ENCODE data around the gene AP2B1. TPM values are rescaled to one million over a fixed set of nuclear protein-coding genes. Genes with fewer than 3 reads are reported as not detected.
A peak's percentile ranks its signal among the peaks of the same experiment; 100 is the strongest.

The AP2B1 gene
- total RNA-seq, 1 donor from 2014 or later: 119 TPM

- ATAC-seq (no peak), DNase-seq (no peak)
- intact Hi-C loops (cut with micrococcal nuclease): no loop called here
Observed at GRCh38 chr17:35752471-35752870, 165.3 kb downstream of the AP2B1 start.

GRCh38 chr17:35752945-35753764 is 166.0 kb downstream of the AP2B1 start, which contains the start of gene GAS2L2:
TSS of gene GAS2L2 (minus strand) at chr17:35753239. CDS start at chr17:35752850, 389 bp downstream.
- ATAC-seq: peak; percentile 49

DNA sequence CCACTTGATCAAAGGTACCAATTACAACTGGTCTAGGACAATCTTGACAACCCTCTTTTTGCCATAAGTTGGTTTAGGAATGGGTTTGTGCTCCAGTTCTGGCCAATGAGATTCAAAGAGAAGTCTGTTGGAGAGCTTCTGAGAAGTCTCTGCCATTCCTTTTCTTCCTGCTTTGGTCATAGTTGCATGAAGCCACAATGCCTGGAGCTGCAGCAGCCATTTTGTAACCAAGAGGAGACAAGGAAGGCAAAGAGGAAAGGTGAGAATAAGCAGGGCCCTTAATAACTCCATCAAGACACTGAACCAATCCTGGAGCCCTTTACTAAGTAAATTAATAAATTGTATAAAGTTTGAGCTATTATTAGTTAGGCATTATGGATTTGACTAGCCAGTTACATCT is 170.1 kb downstream of the AP2B1 start:
- DNase-seq: no peak
- ATAC-seq: no peak
- intact Hi-C loops (cut with micrococcal nuclease): no loop called here

More at GRCh38 chr17:35752945-35753764, 166.0 kb downstream of the AP2B1 start, which contains the start of gene GAS2L2:
- intact Hi-C loops (cut with micrococcal nuclease): no loop called here
- no peak for DNase-seq

- no peak for ATAC-seq
- intact Hi-C loops (cut with micrococcal nuclease): no loop called here
Observed at GRCh38 chr17:35760587-35760986, 173.5 kb downstream of the AP2B1 start, which contains the start of gene C17orf50. TSS of gene C17orf50 (plus strand) at chr17:35760887. CDS start at chr17:35760942, 55 bp downstream.

DNA sequence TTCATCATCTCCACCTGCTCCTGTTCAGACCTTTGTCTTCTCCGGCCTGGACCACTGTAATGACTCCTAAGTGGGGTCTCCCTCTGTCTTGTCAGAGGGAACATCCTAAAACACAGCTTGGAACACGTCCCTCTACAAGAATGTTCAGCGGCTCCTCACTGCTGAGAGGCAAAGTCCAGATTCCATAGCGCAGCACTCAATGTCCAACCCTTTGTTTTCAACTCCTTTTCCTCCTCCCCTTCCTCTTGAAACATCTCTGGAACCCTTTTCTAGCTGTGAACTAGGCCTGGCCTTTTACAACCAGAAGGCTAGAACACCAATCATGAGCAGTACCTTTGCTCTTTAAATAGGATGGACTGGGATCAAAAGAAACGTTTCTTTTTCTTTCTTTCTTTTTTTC is 174.5 kb downstream of the AP2B1 start:
- DNase-seq (no peak), ATAC-seq (no peak)
- intact Hi-C loops (cut with micrococcal nuclease): no loop called here

More at GRCh38 chr17:35760587-35760986, 173.5 kb downstream of the AP2B1 start, which contains the start of gene C17orf50:
- DNase-seq: no peak

- ATAC-seq (no peak), DNase-seq (no peak)
- intact Hi-C loops (cut with micrococcal nuclease): no loop called here
Observed at GRCh38 chr17:35763767-35764122, 176.6 kb downstream of the AP2B1 start.

DNA sequence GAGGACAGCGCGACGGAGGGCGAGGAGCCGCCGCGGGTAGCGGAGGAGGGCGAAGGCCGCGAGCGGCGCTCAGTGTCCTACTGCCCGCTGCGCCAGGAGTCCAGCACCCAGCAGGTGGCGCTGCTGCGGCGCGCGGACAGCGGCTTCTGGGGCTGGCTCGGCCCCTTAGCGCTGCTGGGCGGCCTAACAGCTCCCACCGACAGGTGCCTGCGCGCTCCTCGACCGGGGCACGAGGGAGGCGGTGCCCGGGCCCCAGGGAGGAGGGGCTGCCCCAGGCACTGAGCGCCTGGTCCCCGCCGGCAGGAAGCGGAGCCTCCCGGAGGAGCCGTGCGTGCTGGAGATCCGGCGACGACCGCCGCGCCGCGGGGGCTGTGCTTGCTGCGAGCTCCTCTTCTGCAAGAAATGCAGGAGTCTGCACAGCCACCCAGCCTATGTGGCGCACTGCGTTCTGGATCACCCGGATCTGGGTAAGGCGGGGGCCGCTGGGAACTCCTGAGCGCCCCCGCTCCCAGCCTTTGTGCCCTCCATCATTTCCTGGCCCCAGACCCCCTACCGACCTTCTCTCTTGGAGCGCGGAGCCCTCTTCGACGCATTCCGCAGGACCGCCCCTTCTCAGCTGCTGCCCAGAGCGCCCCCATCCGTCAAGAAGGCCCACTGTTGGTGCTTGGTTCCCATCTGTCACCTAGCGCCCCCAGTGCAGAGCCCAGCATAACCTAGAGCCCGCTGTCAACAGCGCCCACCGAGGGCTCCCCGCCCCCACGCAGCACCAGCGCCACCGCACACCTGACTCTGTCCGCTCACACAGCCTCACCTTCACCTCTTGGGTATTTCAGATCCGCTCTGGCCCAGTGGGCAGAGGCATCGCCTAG is 177.2 kb downstream of the AP2B1 start:
- DNase-seq (peak; percentile 94), ATAC-seq (peak; percentile 96)
- intact Hi-C loops (cut with micrococcal nuclease): no loop called here

- ATAC-seq (no peak), DNase-seq (no peak)
- intact Hi-C loops (cut with micrococcal nuclease): no loop called here
Observed at GRCh38 chr17:35765086-35765710, 178.1 kb downstream of the AP2B1 start.

- ATAC-seq (no peak), DNase-seq (no peak)
- intact Hi-C loops (cut with micrococcal nuclease): no loop called here
Observed at GRCh38 chr17:35765756-35766488, 178.8 kb downstream of the AP2B1 start.

GRCh38 chr17:35766489-35766877 is 179.4 kb downstream of the AP2B1 start:
- no peak for ATAC-seq
- DNase-seq: no peak
- intact Hi-C loops (cut with micrococcal nuclease): no loop called here

DNA sequence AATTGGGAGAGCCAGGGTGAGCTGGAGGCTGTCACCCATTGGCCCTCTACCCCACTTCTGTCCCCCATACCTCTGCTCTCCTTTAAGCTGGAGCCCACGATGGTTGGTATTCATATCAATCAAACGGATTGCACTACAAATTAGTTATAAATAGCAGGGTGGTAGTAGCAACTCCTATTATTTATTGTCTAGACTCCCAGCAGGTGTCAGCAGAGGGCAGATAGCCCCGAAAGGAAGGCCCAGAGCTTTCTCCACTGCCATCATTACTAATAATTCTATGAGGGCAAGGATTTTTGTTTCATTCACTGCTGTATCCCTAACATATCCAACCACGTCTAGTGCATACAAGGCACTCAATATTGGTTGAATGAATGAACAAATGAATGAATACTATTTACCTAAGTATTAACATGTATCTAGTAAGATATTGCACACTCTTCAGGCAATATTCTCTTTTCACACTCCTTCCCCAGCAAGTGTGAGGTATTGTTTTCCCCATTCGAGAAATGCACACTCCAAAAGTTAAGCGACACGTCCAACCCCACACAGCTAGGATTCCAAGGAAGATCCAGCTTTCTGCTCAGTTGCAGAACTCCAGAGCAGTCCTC is 179.9 kb downstream of the AP2B1 start:
- intact Hi-C loops (cut with micrococcal nuclease): loop anchor here (1.0 kb wide), 1 partner anchor 37 kb away; no protein-coding TSS in a partner anchor
- no peak for DNase-seq
- ATAC-seq: peak; percentile 21

- intact Hi-C loops (cut with micrococcal nuclease): no loop called here
- DNase-seq (no peak), ATAC-seq (no peak)
Observed at GRCh38 chr17:35768797-35769196, 181.7 kb downstream of the AP2B1 start.

DNA sequence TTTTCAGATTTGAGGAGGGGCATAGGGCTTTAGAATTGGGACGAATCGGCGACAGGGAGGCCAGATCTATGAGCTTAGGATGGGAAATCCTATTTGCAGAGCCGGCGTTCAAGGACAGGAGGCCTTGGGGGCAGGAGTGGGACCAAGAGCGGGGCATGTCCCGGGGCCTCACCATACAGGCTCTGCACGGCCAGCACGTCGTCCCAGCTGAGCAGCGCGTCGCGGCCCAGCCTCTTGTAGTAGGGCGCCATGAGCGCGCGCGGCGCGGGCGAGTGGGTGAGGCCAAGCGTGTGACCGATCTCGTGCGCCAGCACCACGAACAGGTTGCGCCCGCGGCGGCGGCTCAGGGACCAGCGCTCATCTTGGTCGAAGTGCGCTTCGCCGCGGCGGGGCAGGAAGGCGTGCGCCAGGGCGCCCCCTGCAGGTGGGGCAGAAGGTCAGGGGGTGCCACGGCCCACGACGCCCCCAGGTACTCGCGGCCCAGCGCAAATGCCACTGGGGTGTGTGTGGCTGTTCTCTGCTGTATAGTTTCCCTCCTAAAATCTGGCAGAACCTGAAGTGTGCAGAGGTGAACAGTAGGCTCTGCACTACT is 182.9 kb downstream of the AP2B1 start:
- ATAC-seq: no peak
- intact Hi-C loops (cut with micrococcal nuclease): no loop called here
- no peak for DNase-seq

DNA sequence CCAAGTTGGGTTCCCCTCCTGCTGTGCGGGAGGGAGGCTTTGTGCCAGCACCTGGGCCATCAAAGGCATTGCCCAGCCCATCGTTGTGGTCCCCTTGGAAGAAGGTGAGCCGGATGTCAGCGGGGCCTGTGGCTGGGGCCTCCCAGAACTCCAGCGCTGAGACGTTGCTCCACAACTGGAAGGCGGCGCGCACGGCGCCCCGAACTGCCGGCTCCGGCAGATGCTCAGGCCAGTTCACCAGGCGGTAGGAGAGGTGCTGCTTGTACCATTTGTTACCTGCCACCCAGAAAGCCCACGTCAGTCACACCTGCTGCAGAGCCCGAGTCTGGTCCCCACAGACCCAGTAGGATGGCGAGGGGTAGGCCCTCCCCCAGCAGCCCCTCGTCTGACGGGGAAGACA is 186.0 kb downstream of the AP2B1 start:
- no peak for ATAC-seq
- intact Hi-C loops (cut with micrococcal nuclease): no loop called here
- DNase-seq: no peak

DNA sequence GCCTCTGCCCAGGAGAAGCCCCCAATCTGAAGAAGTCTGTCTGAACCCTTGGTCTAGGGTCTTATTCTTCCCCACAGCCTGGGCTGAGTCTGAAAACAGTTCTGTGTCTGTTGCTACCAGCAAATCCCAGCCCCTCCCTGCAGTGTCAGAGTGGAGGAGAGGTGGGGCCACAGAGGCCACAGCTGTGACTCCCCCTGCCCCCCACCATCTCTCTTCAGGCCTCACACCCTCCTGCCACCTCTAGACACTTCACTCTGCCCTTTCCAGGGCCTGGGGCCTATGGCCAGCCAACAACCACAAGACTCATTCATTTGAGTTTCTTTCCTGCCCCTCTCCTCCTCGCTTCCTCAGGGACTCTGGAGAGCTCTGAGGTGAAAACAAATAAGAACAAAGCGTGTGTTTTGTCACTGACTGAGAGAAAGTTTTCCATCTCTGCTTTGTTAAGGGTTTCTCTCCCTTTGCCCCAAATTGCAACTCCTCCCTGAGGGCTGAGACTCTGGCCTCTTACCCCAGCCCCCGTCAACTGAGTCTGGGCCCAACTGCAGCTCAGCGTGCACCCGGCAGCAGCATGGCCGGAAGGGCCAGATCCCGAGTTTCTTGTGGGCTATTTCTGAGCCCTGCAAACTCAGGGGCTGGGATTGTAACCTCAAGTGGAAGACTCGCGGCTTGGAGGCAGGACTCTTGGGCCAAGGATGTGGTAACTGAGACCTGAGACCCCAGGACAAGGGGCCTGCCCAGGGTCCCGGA is 186.7 kb downstream of the AP2B1 start:
- no peak for ATAC-seq
- no peak for DNase-seq
- intact Hi-C loops (cut with micrococcal nuclease): no loop called here

- ATAC-seq (peak; percentile 67), DNase-seq (peak; percentile 68)
- intact Hi-C loops (cut with micrococcal nuclease): no loop called here
Observed at GRCh38 chr17:35774499-35774898, 187.4 kb downstream of the AP2B1 start.

GRCh38 chr17:35775039-35775438 is 187.9 kb downstream of the AP2B1 start:
- intact Hi-C loops (cut with micrococcal nuclease): no loop called here
- ATAC-seq (no peak), DNase-seq (no peak)

All from left ventricle myocardium superior (tissue), 1 donor.